ENCODE data around the gene CD83. TPM values are rescaled to one million over a fixed set of nuclear protein-coding genes. Genes with fewer than 3 reads are reported as not detected.

Gene CD83
- total RNA-seq, 2 donors from 2014 or later = 1.3 to 2.3 TPM

- no peaks in the 10 kb centered on the region for H3K4me1 ChIP-seq
- no peak for ATAC-seq
- peaks cover 0 to 9% (median 3%) of the 10 kb centered on the region in 3 donors for H3K9me3 ChIP-seq
- H3K4me3 ChIP-seq = no peak overlapping the region
- no peaks in the 10 kb centered on the region for H3K36me3 ChIP-seq (replicated peaks in 1 of 2; ENCODE audit: insufficient read depth in 1 of 2, low read depth in 2 of 2)
- TF ChIP-seq POLR2A (IDR thresholded peaks at IDR 0.05) (no peak), CTCF (IDR thresholded peaks at IDR 0.05) (no peak)
- DNase-seq = no peak
- 84 to 93% methylated on average over 2 of the region's 2 CpGs for WGBS, 2 donors
- no peak overlapping the region for H3K27ac ChIP-seq
- intact Hi-C loops (cut with DNase I) = no loop called here
- H3K27me3 ChIP-seq = no peaks in the 10 kb centered on the region
Measured at GRCh38 chr6:14165091-14165490, 47.5 kb downstream of the CD83 start.

GRCh38 chr6:14166839-14167238, 49.3 kb downstream of the CD83 start:
- no peak for DNase-seq
- ATAC-seq = no peak
- Histone ChIP-seq H3K9me3 (peaks cover 0 to 10% (median 3%) of the 10 kb centered on the region in 3 donors), H3K27ac (no peak overlapping the region), H3K4me1 (no peaks in the 10 kb centered on the region), H3K27me3 (no peaks in the 10 kb centered on the region), H3K4me3 (no peak overlapping the region), H3K36me3 (replicated peaks in 1 of 2; ENCODE audit: insufficient read depth in 1 of 2, low read depth in 2 of 2) (no peaks in the 10 kb centered on the region)
- TF ChIP-seq POLR2A (IDR thresholded peaks at IDR 0.05) (no peak), CTCF (IDR thresholded peaks at IDR 0.05) (no peak)
- WGBS, 2 donors = 53 to 56% methylated on average over 4 of the region's 4 CpGs
- intact Hi-C loops (cut with DNase I) = no loop called here

- WGBS, 2 donors = 72 to 84% methylated on average over 3 of the region's 3 CpGs
- Histone ChIP-seq H3K27me3 (no peaks in the 10 kb centered on the region), H3K4me1 (no peaks in the 10 kb centered on the region), H3K4me3 (no peak overlapping the region), H3K36me3 (replicated peaks in 1 of 2; ENCODE audit: insufficient read depth in 1 of 2, low read depth in 2 of 2) (no peaks in the 10 kb centered on the region), H3K9me3 (peaks cover 0 to 10% (median 3%) of the 10 kb centered on the region in 3 donors), H3K27ac (no peak overlapping the region)
- TF ChIP-seq CTCF (IDR thresholded peaks at IDR 0.05) (no peak), POLR2A (IDR thresholded peaks at IDR 0.05) (no peak)
- no peak for ATAC-seq
- DNase-seq = no peak
- intact Hi-C loops (cut with DNase I) = no loop called here
Measured at GRCh38 chr6:14170128-14170527, 52.6 kb downstream of the CD83 start.

GRCh38 chr6:14172562-14172961, 55.0 kb downstream of the CD83 start:
- WGBS, 2 donors = 67 to 89% methylated on average over 1 of the region's 1 CpG
- Histone ChIP-seq H3K9me3 (peaks cover 0 to 10% (median 3%) of the 10 kb centered on the region in 3 donors), H3K36me3 (replicated peaks in 1 of 2; ENCODE audit: insufficient read depth in 1 of 2, low read depth in 2 of 2) (no peaks in the 10 kb centered on the region), H3K4me3 (no peak overlapping the region), H3K27ac (no peak overlapping the region), H3K27me3 (no peaks in the 10 kb centered on the region), H3K4me1 (no peaks in the 10 kb centered on the region)
- no peak for TF ChIP-seq CTCF (IDR thresholded peaks at IDR 0.05)
- TF ChIP-seq POLR2A (IDR thresholded peaks at IDR 0.05) = no peak
- DNase-seq (no peak), ATAC-seq (no peak)
- intact Hi-C loops (cut with DNase I) = no loop called here

- intact Hi-C loops (cut with DNase I) = no loop called here
- no peak overlapping the region for H3K4me3 ChIP-seq
- no peaks in the 10 kb centered on the region for H3K36me3 ChIP-seq (replicated peaks in 1 of 2; ENCODE audit: insufficient read depth in 1 of 2, low read depth in 2 of 2)
- H3K27me3 ChIP-seq = no peaks in the 10 kb centered on the region
- WGBS, 2 donors = 68 to 77% methylated on average over 3 of the region's 3 CpGs
- no peak for TF ChIP-seq POLR2A (IDR thresholded peaks at IDR 0.05)
- TF ChIP-seq CTCF (IDR thresholded peaks at IDR 0.05) = no peak
- peaks cover 0 to 10% (median 3%) of the 10 kb centered on the region in 3 donors for H3K9me3 ChIP-seq
- no peak overlapping the region for H3K27ac ChIP-seq
- no peak for DNase-seq
- no peak for ATAC-seq
- no peaks in the 10 kb centered on the region for H3K4me1 ChIP-seq
Measured at GRCh38 chr6:14174226-14174625, 56.7 kb downstream of the CD83 start.
